ENCODE results near the gene TNRC18.

The TNRC18 gene

DNA sequence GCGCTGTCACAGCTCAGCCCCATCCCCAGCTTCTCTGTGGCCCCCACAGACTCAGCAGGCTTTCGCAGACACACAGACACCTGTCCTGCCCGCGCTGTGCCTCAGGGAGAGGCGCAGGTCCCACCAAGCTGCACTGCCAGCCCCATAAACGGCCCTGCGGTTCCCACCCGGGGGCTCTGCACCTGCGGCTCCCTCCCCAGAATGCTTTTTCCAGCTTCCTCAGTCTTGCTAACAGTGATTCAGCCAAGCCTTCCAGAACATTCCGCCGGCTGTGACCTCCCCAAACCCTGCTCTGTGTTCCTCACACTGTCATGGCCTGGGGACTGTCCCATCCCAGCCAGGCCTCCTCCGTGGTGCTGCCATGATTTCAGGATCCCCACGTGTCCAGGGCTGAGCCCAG, 27.8 kb upstream of the TNRC18 start:
- DNase-seq: no peak

DNA sequence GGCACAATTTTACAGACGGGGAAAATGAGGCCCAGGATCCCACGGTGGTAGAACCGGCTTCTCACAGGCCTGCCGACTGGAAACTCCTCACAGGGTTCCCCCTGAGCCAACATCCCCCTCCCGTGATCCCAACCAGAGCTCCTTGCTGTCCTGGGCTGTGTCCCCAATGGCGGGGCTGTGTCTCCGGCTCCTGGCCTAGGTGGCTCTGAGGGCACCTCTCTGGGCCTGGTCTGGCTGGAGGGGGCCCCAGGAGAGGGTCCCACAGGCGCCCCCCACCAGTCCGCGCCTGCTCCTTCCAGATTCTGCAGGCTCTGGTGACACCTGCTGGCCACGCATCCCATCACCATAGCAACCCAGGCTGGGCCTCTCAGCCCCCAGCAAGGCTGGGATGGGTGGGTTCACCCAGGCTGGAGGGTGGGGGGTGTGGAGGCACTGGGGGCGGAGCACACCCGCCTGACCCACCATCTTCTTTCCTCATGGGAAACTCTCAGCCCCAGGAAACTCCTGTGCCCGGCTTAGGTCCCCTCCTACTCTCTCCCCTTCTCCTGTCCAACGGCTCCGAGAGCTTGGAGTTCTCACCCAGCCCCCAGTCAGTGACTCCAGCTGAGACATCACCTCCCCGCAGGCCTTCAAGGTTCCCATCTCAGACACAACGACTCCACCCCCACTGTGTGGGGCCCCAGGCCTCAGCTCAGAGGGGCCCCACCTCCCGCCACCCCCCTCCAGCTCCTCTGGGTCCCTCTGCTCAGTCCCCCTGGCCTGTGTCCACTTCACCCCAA, 27.1 kb upstream of the TNRC18 start:
- peak; percentile 87 for DNase-seq

DNA sequence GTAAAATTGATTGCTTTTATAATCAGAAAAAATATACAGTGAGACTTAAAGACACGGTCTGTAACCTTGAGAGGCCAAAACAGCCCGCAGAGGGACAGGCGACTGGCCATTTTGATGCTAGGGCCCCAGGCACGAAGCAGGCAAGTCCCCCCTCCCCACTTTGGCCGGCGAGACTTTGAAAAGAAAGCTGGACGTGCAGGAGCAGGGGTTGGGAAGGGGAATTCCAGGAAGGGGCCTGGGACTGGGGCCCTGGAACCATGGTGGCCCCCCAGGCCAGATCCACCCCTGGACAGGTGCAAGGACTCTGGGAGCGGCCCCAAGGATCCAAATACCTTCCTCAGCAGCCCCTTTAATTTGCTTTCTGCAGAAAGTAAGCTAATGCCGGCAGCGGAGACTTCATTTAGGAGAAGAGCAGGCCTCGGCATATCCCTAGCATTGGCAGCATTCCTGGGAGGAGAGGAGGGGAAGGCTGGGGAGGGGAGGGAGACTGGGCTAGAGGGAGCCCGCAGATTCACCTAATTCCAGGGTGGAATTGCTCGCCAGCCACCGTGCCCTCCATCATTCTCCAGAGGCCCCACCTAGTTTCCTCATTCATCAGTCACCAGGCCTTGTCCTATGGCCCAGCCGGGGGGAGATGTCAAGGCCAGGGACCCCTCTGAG, 24.9 kb upstream of the TNRC18 start:
- DNase-seq: no peak

DNA sequence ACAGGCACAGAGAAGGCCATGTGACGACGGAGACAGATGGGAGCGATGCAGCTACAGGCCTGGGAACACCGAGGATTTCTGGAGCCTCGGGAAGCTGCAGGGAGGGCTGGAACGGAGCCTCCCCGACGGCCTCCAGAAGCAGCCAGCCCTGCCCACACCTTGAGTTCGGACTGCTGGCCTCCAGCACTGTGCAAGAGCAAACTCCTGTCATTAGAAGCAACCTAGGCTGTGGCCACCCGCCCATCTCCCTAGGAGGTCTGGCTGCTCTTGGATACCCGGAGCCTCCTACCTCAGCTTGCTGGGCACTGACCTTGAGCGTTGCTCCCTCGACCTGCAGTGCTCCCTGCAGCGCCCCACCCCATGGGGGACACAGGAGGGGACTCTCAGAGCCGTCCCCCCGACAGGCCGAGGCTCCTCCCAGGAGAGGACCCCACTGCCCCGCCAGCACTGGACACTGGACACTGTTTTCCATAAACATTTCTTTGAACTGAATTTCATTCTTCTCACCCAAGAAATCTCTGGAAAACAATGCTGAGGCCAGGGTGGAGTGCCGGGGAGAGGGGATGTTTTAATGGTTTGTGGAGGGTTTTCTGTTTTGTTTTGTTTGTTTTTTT, 22.5 kb upstream of the TNRC18 start:
- no peak for DNase-seq

DNA sequence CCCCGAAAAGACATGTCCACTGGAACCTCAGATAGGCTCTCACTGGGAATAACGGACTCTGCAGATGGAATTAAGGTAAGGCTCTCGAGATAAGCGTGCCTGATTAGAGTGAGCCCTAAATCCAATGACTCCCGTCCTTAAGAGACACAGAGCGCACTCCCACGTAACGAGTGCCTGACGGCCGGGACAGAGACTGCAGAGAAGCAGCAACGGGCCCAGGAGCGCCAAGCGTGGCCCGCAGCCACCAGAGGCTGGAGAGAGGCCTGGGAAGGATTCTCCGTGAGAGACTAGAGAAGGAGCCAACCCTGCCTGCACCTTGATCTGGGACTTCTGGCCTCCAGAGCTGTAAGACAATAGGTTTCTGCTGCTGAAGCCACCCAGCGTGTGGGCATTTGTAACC, 20.0 kb upstream of the TNRC18 start:
- DNase-seq: peak; percentile 6

DNA sequence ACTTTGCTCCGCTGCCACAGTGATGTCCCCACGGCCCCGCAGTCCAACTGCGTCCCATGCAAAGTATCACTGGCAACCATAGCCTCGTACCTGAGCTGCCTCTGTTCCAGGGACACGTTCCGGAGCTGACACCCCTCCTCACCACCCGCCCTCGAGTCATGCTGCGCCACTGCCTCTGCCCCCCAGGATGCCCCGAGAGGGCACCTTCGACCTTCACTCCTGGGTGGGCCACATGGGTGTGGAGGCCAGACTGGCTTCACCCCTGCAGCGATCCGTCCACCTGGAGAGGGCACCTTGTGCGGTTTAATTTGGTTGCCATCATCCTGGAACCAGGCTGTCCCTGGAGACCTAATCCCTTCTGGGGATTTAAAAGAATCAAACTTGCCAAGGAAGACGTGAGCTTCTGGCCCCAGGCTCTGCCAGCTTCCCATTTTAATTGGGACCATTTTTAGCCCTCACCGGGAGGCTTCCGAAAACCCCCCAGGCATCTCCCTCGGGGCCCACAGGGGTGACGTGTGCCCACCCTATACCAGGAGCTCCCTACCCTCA, 19.2 kb upstream of the TNRC18 start:
- no peak for DNase-seq

DNA sequence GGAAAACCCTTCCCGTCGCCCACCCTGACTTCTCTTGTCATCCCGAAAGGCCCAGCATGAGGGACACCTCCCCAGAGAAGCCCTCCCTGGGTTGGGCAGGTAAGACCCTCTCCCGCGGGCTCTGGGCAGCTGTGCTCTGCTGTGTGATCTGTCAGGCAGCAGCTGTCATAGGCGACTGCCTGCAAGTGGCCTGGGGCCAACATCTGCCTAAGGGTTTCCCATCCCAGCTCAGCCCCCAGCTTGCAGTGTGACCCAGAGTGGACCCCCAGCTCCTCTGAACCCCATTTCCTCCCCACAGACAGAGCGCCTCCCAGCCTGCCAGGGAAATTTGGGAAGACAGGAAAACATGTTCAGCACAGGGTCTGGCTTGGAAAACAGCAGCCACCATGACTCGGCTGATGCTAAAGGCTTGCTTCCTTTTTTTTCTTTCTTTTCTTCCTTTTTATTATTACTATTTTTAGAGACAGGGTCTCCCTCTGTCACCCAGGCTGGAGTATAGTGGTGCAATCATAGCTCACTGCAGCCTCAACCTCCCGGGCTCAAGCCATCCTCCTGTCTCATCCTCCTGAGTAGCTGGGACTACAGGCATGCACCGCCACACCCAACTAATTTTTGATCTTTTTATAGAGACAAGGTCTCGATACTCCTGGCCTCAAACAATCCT, 18.3 kb upstream of the TNRC18 start:
- peak; percentile 11 for DNase-seq

DNA sequence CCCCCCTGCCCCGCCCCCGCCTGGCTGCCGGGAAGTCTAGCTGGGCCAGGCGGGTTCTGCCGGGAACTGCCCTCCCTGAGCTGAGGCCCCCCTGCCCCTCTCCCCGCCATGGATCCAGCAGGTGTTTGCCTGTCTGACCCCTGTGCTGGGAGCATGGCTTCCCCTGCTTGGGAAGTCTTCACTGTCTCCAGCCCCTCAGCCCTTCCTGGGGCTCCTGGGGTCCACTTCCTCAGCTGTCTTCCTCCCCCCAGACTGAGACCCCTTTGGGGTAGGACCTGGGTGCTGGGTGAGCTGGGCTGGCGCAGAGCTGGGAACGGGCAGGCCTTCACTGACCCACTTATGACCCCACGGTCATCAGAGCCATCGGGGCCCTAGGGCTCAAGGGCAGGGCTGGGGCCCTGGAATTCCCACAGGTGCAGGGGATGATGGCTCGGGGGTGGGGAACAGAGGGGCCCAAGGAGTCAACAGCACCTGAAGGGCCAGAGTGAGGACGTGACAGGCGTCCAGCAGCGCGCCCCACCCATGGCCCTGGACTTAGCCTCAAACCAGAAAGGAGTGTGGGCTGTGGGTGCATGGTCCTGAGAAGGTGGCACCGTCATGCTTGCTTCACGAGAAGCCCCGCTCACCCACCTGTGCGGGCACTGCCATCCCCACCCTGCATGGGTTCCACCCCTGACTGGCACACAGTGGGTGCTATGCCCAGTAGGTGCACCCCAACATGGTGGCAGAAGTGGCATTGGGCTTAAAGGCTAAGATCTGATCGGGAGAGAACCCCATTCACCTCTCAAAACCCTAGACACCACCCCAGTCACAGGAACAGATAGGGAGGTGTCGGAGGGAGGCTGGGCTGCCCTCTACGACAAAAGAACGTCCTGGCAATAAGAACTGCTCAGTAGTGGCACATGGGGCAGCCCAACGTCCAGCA, 16.2 kb upstream of the TNRC18 start:
- DNase-seq: no peak

DNA sequence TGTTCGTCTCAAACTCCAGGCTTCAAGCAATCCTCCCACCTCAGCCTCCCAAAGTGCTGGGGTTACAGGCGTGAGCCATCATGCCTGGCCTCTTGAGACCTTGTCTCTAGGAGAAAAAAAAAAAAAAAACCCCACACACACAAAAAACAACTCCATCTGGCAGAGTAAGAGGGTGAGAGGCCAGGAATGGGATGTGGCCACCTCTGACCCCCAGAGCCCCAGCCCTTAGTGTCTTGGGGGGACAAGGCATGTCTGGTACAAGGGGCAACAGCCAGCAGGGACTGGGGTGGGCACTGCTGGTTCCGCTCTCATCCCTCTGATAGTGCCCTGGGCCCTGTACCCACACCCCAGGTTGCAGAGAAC, 15.6 kb upstream of the TNRC18 start:
- DNase-seq: no peak

DNA sequence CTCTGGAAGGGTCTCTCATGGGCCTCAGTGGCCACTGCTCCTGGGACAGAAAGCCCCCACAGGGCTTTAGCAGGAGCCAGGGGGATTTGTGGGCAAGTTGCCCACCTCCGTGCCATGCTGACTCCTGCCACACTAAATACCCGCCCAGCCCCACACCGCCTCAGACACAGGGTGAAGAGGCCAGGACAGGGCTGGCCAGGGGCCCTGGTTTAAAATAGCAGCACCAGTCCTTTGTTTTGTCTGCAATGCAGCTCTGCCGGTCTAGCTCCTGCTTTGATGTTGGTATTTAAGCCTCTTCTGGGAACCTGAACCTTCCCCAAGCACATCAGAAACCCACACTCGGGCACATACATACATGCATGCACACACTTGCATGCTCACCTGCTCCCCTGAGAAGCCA, 14.4 kb upstream of the TNRC18 start:
- no peak for DNase-seq

DNA sequence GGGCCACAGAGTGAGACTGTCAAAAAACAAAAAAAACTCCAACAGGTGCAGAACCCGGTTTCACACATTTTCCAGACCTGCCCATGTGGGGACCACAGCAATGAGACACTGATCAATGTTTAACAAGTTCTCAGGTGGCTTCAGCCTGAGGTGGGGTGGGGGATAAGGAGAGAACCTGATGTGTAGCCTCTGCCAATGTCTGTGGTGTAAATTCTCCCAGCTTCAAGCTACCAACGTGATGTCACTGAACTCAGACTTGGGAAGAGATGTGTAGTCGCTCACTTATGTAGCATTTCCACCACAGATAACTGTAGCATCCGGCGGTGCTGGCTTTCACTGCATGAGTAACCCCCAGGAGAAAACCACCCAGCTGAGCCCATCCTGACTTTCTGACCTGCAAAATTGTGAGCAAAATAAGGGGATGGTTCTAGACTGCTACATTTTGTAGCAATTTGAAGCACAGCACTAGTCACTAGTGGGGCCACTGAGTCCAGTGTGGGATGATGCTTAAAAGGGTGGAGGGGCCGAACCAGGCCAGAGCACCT, 13.8 kb upstream of the TNRC18 start:
- DNase-seq: no peak

DNA sequence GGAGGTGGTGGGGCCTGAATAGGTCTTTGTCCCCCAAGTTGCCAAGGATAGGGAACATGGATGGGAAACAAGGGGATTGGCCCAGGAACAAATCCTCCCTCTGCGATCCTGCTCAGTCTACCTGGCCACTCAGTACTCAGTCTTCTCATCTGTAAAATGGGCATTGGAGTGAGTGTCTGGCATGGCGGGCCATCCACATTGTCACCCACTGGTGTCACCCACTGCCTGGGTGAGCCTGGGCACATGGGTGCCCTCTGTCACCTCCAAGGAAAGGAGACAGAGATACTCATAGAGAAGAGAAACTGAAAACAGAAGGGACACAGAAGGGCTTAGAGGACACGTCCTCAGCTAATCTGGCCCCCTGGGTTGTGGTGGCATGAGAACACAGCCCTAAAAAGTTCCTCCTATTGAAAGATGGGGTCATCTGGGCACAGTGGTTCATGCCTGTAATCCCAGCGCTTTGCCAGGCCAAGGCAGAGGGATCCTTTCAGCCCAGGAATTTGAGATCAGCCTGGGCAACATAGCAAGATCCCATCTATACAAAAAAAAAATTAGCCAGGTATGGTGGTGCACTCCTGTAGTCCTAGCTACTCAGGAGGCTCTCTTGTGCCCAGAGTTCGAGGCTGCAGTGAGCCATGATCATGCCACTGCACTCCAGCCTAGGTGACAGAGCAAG, 12.5 kb upstream of the TNRC18 start:
- no peak for DNase-seq

DNA sequence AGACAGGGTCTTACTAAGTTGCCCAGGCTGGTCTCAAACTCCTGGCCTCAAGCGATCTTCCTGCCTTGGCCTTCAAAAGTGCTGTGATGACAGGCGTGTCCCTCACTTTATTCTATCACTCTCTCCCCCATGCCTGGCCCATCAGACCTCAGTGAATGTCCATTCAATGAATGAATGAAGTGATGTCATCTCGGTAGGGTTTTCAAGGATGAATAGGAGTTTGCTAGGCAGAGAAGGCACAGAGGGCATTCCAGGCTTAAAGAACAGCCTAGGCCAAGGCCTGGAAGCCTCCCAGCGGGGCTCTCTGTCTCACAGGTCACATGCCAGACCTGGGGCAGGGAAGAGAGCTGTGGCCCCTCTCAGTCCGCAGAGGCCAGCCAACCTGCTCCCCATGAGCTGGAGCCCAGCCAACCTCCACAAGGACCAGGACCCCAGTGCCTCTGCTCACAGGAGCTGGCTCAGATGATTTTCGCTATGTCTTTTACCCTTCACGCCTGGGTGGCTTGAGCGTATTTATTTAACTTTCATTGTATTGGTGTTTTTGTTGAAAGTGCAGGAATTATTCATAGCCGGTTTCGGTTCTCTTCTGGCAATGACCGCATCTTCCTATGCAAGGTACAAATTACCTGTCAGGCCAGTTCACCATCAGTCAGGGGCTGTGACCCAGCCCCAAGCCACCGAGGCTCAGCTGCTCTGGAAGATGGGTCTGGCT, 11.8 kb upstream of the TNRC18 start:
- DNase-seq: no peak

DNA sequence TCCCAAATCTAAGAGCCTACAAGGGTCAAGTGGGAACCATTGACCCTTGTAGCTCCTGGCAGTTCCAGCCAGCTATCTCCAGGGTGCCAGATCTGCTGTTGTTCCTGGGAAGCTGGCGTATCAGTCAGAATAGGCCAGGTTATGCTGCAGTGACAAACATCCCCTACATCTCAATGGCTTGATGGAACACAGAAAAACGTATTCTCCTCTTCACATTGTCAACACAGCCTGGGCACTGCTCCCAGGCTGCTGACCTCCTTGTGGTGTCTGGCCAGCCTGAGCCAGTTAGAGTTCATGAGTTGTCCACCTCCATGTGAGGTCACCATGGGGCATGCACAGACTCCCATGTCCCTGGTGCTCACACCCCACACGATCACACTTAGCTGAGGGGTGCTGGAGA, 9.5 kb upstream of the TNRC18 start:
- DNase-seq: no peak

DNA sequence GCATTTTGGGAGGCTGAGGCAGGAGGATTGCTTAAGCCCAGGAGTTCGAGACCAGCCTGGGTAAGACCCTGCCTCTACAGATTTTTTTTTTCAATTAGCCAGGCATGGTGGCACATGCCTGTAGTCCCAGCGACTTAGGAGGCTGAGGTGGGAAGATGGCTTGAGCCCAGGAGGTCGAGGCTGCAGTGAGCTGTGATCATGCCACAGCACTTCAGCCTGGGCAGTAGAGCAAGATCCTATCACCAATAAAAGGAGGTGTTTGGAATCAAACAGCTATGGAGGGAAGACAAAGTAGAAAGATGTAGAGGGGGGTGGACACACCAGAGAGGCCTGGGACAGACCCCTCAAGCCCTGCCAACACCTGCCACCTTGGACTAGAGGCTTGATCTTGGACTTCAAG, 9.1 kb upstream of the TNRC18 start:
- DNase-seq: no peak

DNA sequence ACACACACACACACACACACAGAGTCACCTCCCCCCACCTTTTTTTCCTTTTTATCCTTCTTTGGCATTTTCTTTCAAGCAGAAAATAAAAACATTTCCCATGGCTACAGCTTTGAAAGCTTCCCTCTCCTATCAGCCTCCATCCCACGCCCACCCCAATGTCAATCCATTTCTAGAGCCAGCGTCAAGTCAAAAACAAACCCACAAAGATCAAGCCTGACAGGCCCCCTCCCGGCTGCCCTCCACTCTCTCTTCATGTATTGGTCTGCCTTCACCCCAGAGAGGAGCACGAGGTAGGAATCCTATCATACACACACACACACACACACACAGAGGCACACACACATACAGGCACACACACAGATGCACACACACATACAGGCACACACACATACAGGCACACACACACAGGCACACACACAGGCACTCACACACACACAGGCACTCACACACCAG, 8.0 kb upstream of the TNRC18 start:
- peak; percentile 77 for DNase-seq

DNA sequence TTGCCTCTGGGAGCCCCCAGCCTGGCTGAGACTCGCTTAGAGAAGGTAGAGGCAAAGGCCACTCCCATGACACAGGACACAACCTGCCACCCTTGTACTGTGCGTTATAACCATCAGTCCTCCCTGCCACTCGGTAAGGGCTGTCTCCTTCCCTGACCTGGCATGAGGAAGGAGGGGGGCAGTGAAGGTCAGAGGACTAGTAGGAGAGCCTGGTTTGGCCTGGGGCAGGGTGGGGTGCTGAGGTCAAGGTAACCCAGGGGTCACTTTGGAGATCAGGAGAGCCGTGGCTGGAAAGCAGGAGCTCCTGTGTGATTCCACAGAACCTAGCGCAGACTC, 6.9 kb upstream of the TNRC18 start:
- no peak for DNase-seq

DNA sequence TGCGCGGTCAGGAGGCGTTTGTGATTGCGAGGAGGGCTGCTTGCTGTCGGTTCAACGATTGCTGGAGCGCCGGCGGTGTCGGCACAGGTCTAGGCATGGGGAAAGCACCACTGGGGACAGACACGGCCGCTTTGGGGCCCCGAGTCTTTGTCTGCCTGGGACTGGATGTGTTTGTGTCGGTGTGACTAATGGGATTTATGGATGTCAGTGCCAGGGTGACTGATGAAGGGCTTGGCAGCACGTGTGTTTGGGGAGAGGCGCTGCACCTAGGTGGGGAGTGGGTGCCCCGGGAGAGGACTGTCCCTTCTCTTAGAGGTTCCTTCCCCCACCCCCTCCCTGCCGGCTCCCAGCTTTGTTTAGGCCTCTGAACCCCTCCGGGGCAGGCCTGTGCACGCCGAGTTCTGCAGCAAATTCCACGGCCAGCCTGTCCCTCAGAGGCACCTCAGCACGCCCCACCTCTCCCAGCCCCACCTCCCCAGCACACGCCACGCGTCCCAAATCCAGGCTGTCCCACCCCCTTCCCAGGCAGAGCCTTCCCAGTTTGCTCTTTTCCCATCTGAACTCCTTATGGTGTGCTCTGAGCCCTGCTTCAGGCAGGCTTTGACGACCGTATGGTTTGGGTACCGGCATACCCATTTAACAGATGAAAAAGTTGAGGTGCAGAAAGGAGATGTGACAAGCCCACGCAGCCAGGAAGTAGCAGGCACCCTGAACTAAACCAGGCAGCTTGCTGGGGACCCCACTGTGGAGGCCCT, 6.4 kb upstream of the TNRC18 start:
- DNase-seq: no peak

DNA sequence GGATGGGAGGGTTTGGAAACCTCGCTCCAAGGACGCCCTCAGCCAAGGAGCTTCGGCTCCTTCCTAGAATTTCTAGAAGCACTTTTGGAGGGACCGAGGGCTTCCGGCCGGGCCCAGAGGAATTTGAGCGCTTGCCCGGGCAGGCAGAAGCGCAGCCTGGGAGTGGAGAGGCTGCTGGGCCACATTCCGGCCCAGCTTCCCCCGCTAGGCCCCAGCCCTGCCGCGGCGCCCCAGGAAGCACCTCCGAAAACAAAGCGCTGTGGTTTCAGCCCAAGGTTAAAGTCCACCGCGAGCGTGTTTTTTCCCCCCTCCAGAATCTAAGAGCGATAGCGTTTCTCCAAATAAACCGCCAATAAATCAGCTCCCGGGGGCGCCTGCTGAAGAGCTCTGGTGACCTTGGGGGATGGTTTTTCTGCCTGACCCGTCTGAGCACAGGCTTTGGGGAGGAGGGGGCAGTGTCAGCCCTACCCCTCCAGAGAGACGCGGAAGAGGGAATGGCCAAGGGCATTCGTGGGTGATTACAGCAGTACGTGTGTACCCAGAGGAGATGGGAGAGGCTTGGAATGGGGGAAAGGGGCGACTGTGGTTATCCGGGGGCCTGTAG, 5.7 kb upstream of the TNRC18 start:
- DNase-seq: peak; percentile 86
